Right renal pelvis (tissue), 4 donors: Measurements from ENCODE around the gene CLSTN1. TPM values are rescaled to one million over a fixed set of nuclear protein-coding genes. Genes with fewer than 3 reads are reported as not detected.

ENCODE experiments used
- DNase-seq, 4 donors: peaks; one replicate each; pipeline ENCODE4 v3.0.0-alpha.2; 2013; ENCODE audit warnings: low read depth in 4 of 4, low spot score in 3 of 4, missing footprints in 1 of 4
- polyA plus RNA-seq, 4 donors: library from polyadenylated mRNA; unstranded; fragments of 120-200 nt; gene quantifications; one replicate each; pipeline ENCODE4 v1.2.1, GENCODE V29; 2013; ENCODE audit not compliant: insufficient read length in 4 of 4

The CLSTN1 gene
- polyA plus RNA-seq, 4 donors: 141 to 170 (median 147) TPM

DNA sequence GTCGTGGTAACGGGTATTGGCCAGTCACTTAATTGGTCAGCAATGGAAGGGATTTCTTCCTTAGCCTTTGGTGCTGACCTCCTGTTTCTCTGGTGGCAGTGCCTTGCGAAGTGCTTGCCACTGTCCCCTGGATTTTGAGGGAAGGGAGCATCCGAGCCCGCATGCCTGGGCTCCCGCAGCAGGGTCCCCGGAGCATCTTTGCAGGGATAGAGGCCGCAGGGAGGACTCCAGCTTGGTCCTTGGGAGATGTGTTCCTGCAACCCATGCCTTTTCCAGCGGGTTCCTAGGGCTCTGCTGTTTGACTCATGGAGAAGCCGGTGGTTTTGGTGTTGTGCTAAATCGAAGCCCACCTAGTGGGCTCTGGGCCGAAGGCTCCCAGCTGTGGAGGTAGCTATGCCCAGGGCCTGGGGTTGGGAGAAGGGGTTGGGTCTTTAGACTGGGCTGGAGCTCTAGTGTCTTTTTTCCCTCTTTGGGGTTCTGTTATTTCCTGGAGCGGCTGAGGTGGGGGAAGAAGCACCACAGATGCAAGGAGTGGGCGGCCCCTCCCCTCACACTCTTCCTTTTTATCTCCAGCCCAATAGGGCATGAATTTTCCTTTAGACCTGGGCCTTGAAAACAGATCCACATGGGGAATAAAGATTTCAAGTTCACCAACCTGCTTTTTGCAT lies 133.2 kb downstream of the CLSTN1 start:
- DNase-seq: no peak

GRCh38 chr1:9689971-9690381 lies 133.8 kb downstream of the CLSTN1 start:
- no peak for DNase-seq

GRCh38 chr1:9689011-9689706 lies 134.6 kb downstream of the CLSTN1 start:
- DNase-seq: peak in 2 of 4 donors; percentile 37 to 43

- no peak for DNase-seq
Observed at GRCh38 chr1:9688599-9688998, 135.2 kb downstream of the CLSTN1 start.

- no peak for DNase-seq
Observed at GRCh38 chr1:9687874-9688582, 135.7 kb downstream of the CLSTN1 start.

- DNase-seq: peak; percentile 36 to 68 (median 41)
Observed at GRCh38 chr1:9687120-9687873, 136.5 kb downstream of the CLSTN1 start.

- no peak for DNase-seq
Observed at GRCh38 chr1:9684801-9685200, 139.0 kb downstream of the CLSTN1 start.

GRCh38 chr1:9680828-9681227 lies 142.9 kb downstream of the CLSTN1 start:
- DNase-seq: no peak

GRCh38 chr1:9680091-9680490 lies 143.7 kb downstream of the CLSTN1 start:
- DNase-seq: no peak

Other genes starting within 250 kb of the CLSTN1 start
- 10 to 100 TPM; 15.1 to 19.3 (median 16.7) TPM for gene TMEM201, start 235.1 kb downstream of the CLSTN1 start, polyA plus RNA-seq
- 1 to 10 TPM; 6.2 to 7.1 (median 7.0) TPM for gene PIK3CD, start 172.2 kb downstream of the CLSTN1 start, polyA plus RNA-seq
- gene CTNNBIP1, start 86.3 kb upstream of the CLSTN1 start, polyA plus RNA-seq: 10 to 100 TPM; 30.7 to 36.5 (median 34.8) TPM
- gene LZIC, start 119.4 kb upstream of the CLSTN1 start, polyA plus RNA-seq: 10 to 100 TPM; 60.1 to 74.9 (median 74.1) TPM
- gene NMNAT1, start 119.5 kb upstream of the CLSTN1 start, polyA plus RNA-seq: 10 to 100 TPM; 19.3 to 23.3 (median 21.6) TPM
- gene RBP7, start 173.3 kb upstream of the CLSTN1 start, polyA plus RNA-seq: 10 to 100 TPM; 21.0 to 35.6 (median 33.6) TPM
- gene UBE4B, start 209.0 kb upstream of the CLSTN1 start, polyA plus RNA-seq: 10 to 100 TPM; 49.1 to 57.9 (median 50.8) TPM